Spleen (tissue), 7 donors: ENCODE results near the gene EEIG1.

Experiments used
- CTCF ChIP-seq, 11 experiments: fragments of 200-600 bp in 7 of 11; fragments of 450-650 bp in 4 of 11; sonication (generic) in 4 of 11; IDR thresholded peaks in 8 of 11; conservative IDR thresholded peaks in 3 of 11; 1 replicate in 7 of 11; 2 replicates in 4 of 11; pipeline versions ENCODE4 v1.4.0 to v1.8.0; 2016 to 2021; ENCODE audit warnings: antibody characterized with exemption in 11 of 11, inconsistent platforms in 4 of 11, mild to moderate bottlenecking in 1 of 11
- POLR2A ChIP-seq, 3 donors: fragments of 450-650 bp; IDR thresholded peaks; one replicate each; pipeline ENCODE4 v1.5.1; 2017; ENCODE audit warnings: antibody characterized with exemption in 3 of 3, mild to moderate bottlenecking in 1 of 3
- POLR2AphosphoS5 ChIP-seq, 3 donors: sonication (generic); formaldehyde crosslinking; IDR thresholded peaks; one replicate each; pipeline ENCODE4 v1.5.1; 2017; ENCODE audit warnings: antibody characterized with exemption in 3 of 3
- donor health status: DM: no; HTN: no; CAD: no; lungs with moderate emphysema.
- donor health status: DM: no; HTN: no; CAD: no.
- donor health status: DM: no; HTN: no; CAD: no.

GRCh38 chr9:128025736-128026135 lies 44.9 kb upstream of the EEIG1 start:
- TF ChIP-seq POLR2AphosphoS5 (IDR thresholded peaks at IDR 0.05) (no peak), CTCF (IDR thresholded peaks at IDR 0.05 in 8 of 11, conservative IDR thresholded peaks at IDR 0.05 in 3 of 11) (no peak), POLR2A (IDR thresholded peaks at IDR 0.05) (no peak)
